Measurements from ENCODE around the gene MRPL24.
A peak's percentile ranks its signal among the peaks of the same experiment; 100 is the strongest.

MRPL24 gene

GRCh38 chr1:156767879-156768604, 27.2 kb upstream of the MRPL24 start (continued):
- TF ChIP-seq ZNF433 (tag by site-specific recombination; IDR thresholded peaks at IDR 0.05; ENCODE audit: low read depth): no peak
- TF ChIP-seq AEBP2 (tag by site-specific recombination; IDR thresholded peaks at IDR 0.05; ENCODE audit: borderline replicate concordance): no peak
- TF ChIP-seq PRDM10 (tag by site-specific recombination; IDR thresholded peaks at IDR 0.05): peak; percentile 82
- TF ChIP-seq ZNF138 (tag by site-specific recombination; IDR thresholded peaks at IDR 0.05; ENCODE audit: borderline replicate concordance): no peak
- TF ChIP-seq ZNF248 (tag by site-specific recombination; IDR thresholded peaks at IDR 0.05): no peak
- no peak for TF ChIP-seq ZBTB7A (tag by site-specific recombination; IDR thresholded peaks at IDR 0.05; ENCODE audit: low read depth)
- TF ChIP-seq ZNF670 (tag by site-specific recombination; IDR thresholded peaks at IDR 0.05; ENCODE audit: low read depth): no peak
- TF ChIP-seq ZEB2 (tag by site-specific recombination; IDR thresholded peaks at IDR 0.05): no peak
- peak; percentile 58 for TF ChIP-seq GLIS2 (tag by site-specific recombination; IDR thresholded peaks at IDR 0.05)
- no peak for TF ChIP-seq GFI1B (tag by site-specific recombination; IDR thresholded peaks at IDR 0.05)
- no peak for TF ChIP-seq ZNF350 (tag by site-specific recombination; IDR thresholded peaks at IDR 0.05)
- no peak for TF ChIP-seq ZNF146 (tag by site-specific recombination; IDR thresholded peaks at IDR 0.05)
- no peak for TF ChIP-seq ZNF830 (tag by site-specific recombination; IDR thresholded peaks at IDR 0.05; ENCODE audit: low read depth)
- peak; percentile 21 for TF ChIP-seq ZBTB10 (tag by site-specific recombination; IDR thresholded peaks at IDR 0.05)
- no peak for TF ChIP-seq KLF10 (tag by site-specific recombination; IDR thresholded peaks at IDR 0.05)
- TF ChIP-seq PBX3 (CRISPR knock-in tag; IDR thresholded peaks at IDR 0.05): no peak
- peak; percentile 8; the same call in 1 of the 2 replicates for TF ChIP-seq ZSCAN5A (tag by site-specific recombination; IDR thresholded peaks at IDR 0.05)
- no peak for TF ChIP-seq ZNF174 (tag by site-specific recombination; IDR thresholded peaks at IDR 0.05)
- no peak for TF ChIP-seq ZNF639 (tag by site-specific recombination; IDR thresholded peaks at IDR 0.05)
- TF ChIP-seq ZFHX2 (tag by site-specific recombination; conservative IDR thresholded peaks at IDR 0.05): no peak; the same call in 1 of the 2 replicates
- no peak for TF ChIP-seq ZNF596 (tag by site-specific recombination; IDR thresholded peaks at IDR 0.05)
- TF ChIP-seq ZNF580 (tag by site-specific recombination; IDR thresholded peaks at IDR 0.05): no peak
- no peak for TF ChIP-seq MYNN (tag by site-specific recombination; IDR thresholded peaks at IDR 0.05; ENCODE audit: borderline replicate concordance)

Measured in HEK293 (cell line).